OCI-LY1 (cell line): ENCODE measurements around the gene HECW1.

Source experiments
- EZH2 ChIP-seq: fragments of 200-600 bp; sonication (generic), shearing (Covaris generic); IDR thresholded peaks from 2 replicates; pipeline ENCODE4 v1.8.0; 2017; ENCODE audit warnings: borderline replicate concordance, mixed run types, mild to moderate bottlenecking, antibody characterized with exemption, low read length, moderate library complexity, mixed read lengths
- TF ChIP-seq, protein P1 (sequence below): fragments of 200-600 bp; sonication (generic), shearing (Covaris generic); IDR thresholded peaks from 2 replicates; pipeline ENCODE4 v1.5.1; 2017; ENCODE audit warnings: mild to moderate bottlenecking, antibody characterized with exemption, low read length, moderate library complexity, mixed read lengths

DNA sequence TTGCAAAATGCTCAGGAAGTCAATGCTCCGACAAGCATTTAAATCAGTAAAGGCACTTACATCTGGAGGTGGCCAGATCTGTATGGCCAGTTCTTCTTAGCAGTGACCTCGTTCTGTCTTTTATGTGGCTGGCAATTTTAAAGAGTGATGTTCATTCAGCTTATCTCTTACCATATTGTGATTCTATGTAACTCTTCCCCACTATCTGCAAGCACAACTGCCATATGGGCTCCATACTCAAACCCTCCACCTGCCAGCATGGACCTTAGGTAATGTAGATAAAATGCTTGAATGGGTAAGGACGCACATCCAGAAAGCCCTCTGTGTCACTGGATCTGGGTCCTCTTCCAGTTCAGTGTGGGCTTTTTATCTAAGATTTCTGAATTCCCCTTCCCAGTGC is 428.0 kb downstream of the HECW1 start:
- TF ChIP-seq, protein P1, sequence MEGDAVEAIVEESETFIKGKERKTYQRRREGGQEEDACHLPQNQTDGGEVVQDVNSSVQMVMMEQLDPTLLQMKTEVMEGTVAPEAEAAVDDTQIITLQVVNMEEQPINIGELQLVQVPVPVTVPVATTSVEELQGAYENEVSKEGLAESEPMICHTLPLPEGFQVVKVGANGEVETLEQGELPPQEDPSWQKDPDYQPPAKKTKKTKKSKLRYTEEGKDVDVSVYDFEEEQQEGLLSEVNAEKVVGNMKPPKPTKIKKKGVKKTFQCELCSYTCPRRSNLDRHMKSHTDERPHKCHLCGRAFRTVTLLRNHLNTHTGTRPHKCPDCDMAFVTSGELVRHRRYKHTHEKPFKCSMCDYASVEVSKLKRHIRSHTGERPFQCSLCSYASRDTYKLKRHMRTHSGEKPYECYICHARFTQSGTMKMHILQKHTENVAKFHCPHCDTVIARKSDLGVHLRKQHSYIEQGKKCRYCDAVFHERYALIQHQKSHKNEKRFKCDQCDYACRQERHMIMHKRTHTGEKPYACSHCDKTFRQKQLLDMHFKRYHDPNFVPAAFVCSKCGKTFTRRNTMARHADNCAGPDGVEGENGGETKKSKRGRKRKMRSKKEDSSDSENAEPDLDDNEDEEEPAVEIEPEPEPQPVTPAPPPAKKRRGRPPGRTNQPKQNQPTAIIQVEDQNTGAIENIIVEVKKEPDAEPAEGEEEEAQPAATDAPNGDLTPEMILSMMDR = no peak
- no peak for TF ChIP-seq EZH2
